Neural cell (in vitro differentiated cells): ENCODE data around the gene DOCK2.

Experiments
- CTCF ChIP-seq: fragments of 450-650 bp; IDR thresholded peaks from 2 replicates; pipeline ENCODE4 v1.5.1; 2014; ENCODE audit warnings: antibody characterized with exemption, mild to moderate bottlenecking, moderate library complexity; ENCODE audit not compliant: poor library complexity, severe bottlenecking
- EP300 ChIP-seq: fragments of 450-650 bp; conservative IDR thresholded peaks from 2 replicates; pipeline ENCODE4 v1.6.1; 2014; ENCODE audit warnings: antibody characterized with exemption, mild to moderate bottlenecking, moderate library complexity; ENCODE audit not compliant: poor library complexity, severe bottlenecking
- EZH2 ChIP-seq: fragments of 200-600, 300-800 bp; shearing (Covaris generic), sonication (generic); IDR thresholded peaks from 2 replicates; pipeline ENCODE4 v1.6.1; 2014; ENCODE audit warnings: antibody characterized with exemption, low read length, borderline replicate concordance, mild to moderate bottlenecking; ENCODE audit not compliant: insufficient read depth, poor library complexity, severe bottlenecking
- RAD21 ChIP-seq: fragments of 450-650 bp; conservative IDR thresholded peaks from 2 replicates; pipeline ENCODE4 v1.6.1; 2014; ENCODE audit warnings: antibody characterized with exemption, mild to moderate bottlenecking, moderate library complexity
- REST ChIP-seq: IDR thresholded peaks from 2 replicates; pipeline ENCODE4 v1.6.1; 2012; ENCODE audit warnings: borderline replicate concordance

GRCh38 chr5:170011751-170012150 is 374.7 kb downstream of the DOCK2 start:
- TF ChIP-seq RAD21 (no peak), EZH2 (no peak), CTCF (no peak), EP300 (no peak), REST (no peak)
